Stimulated activated CD8-positive, alpha-beta memory T cell treated with anti-CD3 and anti-CD28 coated beads, Interleukin-2, amount 100 ng/mL, for 1 hour (primary cell): ENCODE results near the gene ZDHHC14.

ENCODE experiments used
- DNase-seq, 2 donors: peaks; one replicate each; pipeline ENCODE4 v3.0.0-alpha.2; 2020; ENCODE audit warnings: low read depth in 2 of 2

Gene ZDHHC14

GRCh38 chr6:157666729-157667128 lies 285.7 kb downstream of the ZDHHC14 start:
- DNase-seq = no peak

- DNase-seq = peak; percentile 23 to 32
These were observed 286.4 kb downstream of the ZDHHC14 start for GRCh38 chr6:157667211-157668008.

GRCh38 chr6:157668009-157668401 lies 287.0 kb downstream of the ZDHHC14 start:
- DNase-seq = no peak

GRCh38 chr6:157668713-157669112 lies 287.7 kb downstream of the ZDHHC14 start:
- no peak for DNase-seq

GRCh38 chr6:157669323-157669722 lies 288.3 kb downstream of the ZDHHC14 start:
- DNase-seq = no peak

GRCh38 chr6:157669747-157670216 lies 288.8 kb downstream of the ZDHHC14 start:
- no peak for DNase-seq

GRCh38 chr6:157670466-157671186 lies 289.6 kb downstream of the ZDHHC14 start:
- DNase-seq = no peak

GRCh38 chr6:157672726-157673412 lies 291.9 kb downstream of the ZDHHC14 start:
- no peak for DNase-seq

- no peak for DNase-seq
These were observed 292.6 kb downstream of the ZDHHC14 start for GRCh38 chr6:157673596-157673995.

- DNase-seq = no peak
These were observed 293.1 kb downstream of the ZDHHC14 start for GRCh38 chr6:157674061-157674460.

- DNase-seq = no peak
These were observed 294.8 kb downstream of the ZDHHC14 start for GRCh38 chr6:157675831-157676230.

GRCh38 chr6:157676241-157676640 lies 295.3 kb downstream of the ZDHHC14 start:
- DNase-seq = no peak

- DNase-seq = no peak
These were observed 296.2 kb downstream of the ZDHHC14 start for GRCh38 chr6:157677235-157677634.

GRCh38 chr6:157679605-157680580 lies 298.9 kb downstream of the ZDHHC14 start:
- DNase-seq = no peak

GRCh38 chr6:157681041-157681650 lies 300.2 kb downstream of the ZDHHC14 start:
- DNase-seq = no peak

- DNase-seq = no peak
These were observed 302.0 kb downstream of the ZDHHC14 start for GRCh38 chr6:157682856-157683481.

GRCh38 chr6:157683707-157684106 lies 302.7 kb downstream of the ZDHHC14 start:
- DNase-seq = no peak

GRCh38 chr6:157684620-157685299 lies 303.8 kb downstream of the ZDHHC14 start:
- no peak for DNase-seq

GRCh38 chr6:157685596-157686280 lies 304.7 kb downstream of the ZDHHC14 start:
- DNase-seq = no peak
